HepG2 (cell line): ENCODE measurements around the gene PAIP2.

Source experiments
- DMAP1 ChIP-seq: IDR thresholded peaks from 2 replicates; pipeline ENCODE4 v1.6.1; 2016
- GATAD2A ChIP-seq: IDR thresholded peaks from 2 replicates; pipeline ENCODE4 v1.6.1; 2016
- HDAC2 ChIP-seq: sonication (generic); formaldehyde crosslinking; IDR thresholded peaks from 2 replicates; pipeline ENCODE4 v1.4.0; 2020; ENCODE audit warnings: missing genetic modification reagents
- KDM3A ChIP-seq: IDR thresholded peaks from 2 replicates; pipeline ENCODE4 v1.6.1; 2018; ENCODE audit warnings: low read depth, missing compliant biosample characterization
- NCOA2 ChIP-seq: sonication (generic); formaldehyde crosslinking; IDR thresholded peaks from 2 replicates; pipeline ENCODE4 v1.8.0; 2022; ENCODE audit warnings: inconsistent platforms
- NFRKB ChIP-seq: fragments of 450-650 bp; IDR thresholded peaks from 2 replicates; pipeline ENCODE4 v1.6.1; 2017
- POLR2A ChIP-seq, 2 experiments: IDR thresholded peaks; 2 replicates each; pipeline ENCODE4 v1.6.1; 2011; ENCODE audit warnings: low read depth in 2 of 2, low read length in 2 of 2, mild to moderate bottlenecking in 1 of 2, moderate library complexity in 1 of 2; ENCODE audit not compliant: insufficient read depth in 1 of 2
- TBP ChIP-seq: sonication (generic); formaldehyde crosslinking; IDR thresholded peaks from 2 replicates; pipeline ENCODE4 v1.5.0; 2020; ENCODE audit warnings: missing genetic modification reagents
- ZNF891 ChIP-seq: sonication (generic); formaldehyde crosslinking; IDR thresholded peaks from 2 replicates; pipeline ENCODE4 v1.5.0; 2020; ENCODE audit warnings: mild to moderate bottlenecking, missing genetic modification reagents
- TF ChIP-seq, protein P1 (sequence below): sonication (generic); formaldehyde crosslinking; IDR thresholded peaks from 2 replicates; pipeline ENCODE4 v1.5.0; 2020; ENCODE audit warnings: mild to moderate bottlenecking, missing genetic modification reagents, moderate library complexity
- TF ChIP-seq, protein P2 (sequence below), 2 experiments: sonication (generic) in 1 of 2; formaldehyde crosslinking in 1 of 2; IDR thresholded peaks; 2 replicates each; pipeline versions ENCODE4 v1.5.1 to v1.6.1; 2011 to 2020; ENCODE audit warnings: borderline replicate concordance in 1 of 2, low read depth in 1 of 2, low read length in 1 of 2, mild to moderate bottlenecking in 1 of 2, missing genetic modification reagents in 1 of 2, moderate library complexity in 1 of 2
- TF ChIP-seq, protein P3 (sequence below): sonication (generic); formaldehyde crosslinking; IDR thresholded peaks from 2 replicates; pipeline ENCODE4 v1.4.0; 2020; ENCODE audit warnings: missing genetic modification reagents
- TF ChIP-seq, protein P4 (sequence below): sonication (generic); formaldehyde crosslinking; IDR thresholded peaks from 2 replicates; pipeline ENCODE4 v1.4.0; 2020; ENCODE audit warnings: mild to moderate bottlenecking, low read depth, missing genetic modification reagents

DNA sequence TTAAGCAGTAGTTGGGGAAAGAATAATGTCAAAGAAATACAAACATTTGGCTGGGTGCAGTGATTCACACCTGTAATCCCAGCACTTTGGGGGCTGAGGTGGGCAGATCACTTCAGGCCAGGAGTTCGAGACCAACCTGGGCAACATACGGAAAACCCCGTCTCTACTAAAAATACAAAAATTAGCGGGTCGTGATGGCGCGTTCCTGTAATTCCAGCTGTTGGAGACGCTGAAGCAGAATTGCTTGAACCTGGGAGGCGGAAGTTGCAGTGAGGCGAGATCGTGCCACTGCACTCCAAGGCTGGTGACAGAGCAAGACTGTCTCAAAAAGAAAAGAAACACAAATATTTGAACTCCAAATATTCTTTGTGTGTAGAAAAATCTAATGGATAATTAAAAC lies 43.4 kb upstream of the PAIP2 start:
- TF ChIP-seq HDAC2 (CRISPR knock-in tag) (no peak), GATAD2A (CRISPR knock-in tag) (no peak), NFRKB (no peak), TBP (CRISPR knock-in tag) (no peak), KDM3A (CRISPR knock-in tag) (no peak), NCOA2 (no peak), DMAP1 (CRISPR knock-in tag) (no peak), ZNF891 (CRISPR knock-in tag) (no peak), POLR2A (IDR thresholded peaks at IDR 0.05; ENCODE audit: insufficient read depth in 1 of 2, low read depth in 2 of 2, low read length in 2 of 2) (no peak)
- TF ChIP-seq, protein P1, sequence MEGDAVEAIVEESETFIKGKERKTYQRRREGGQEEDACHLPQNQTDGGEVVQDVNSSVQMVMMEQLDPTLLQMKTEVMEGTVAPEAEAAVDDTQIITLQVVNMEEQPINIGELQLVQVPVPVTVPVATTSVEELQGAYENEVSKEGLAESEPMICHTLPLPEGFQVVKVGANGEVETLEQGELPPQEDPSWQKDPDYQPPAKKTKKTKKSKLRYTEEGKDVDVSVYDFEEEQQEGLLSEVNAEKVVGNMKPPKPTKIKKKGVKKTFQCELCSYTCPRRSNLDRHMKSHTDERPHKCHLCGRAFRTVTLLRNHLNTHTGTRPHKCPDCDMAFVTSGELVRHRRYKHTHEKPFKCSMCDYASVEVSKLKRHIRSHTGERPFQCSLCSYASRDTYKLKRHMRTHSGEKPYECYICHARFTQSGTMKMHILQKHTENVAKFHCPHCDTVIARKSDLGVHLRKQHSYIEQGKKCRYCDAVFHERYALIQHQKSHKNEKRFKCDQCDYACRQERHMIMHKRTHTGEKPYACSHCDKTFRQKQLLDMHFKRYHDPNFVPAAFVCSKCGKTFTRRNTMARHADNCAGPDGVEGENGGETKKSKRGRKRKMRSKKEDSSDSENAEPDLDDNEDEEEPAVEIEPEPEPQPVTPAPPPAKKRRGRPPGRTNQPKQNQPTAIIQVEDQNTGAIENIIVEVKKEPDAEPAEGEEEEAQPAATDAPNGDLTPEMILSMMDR (CRISPR knock-in tag), result no peak
- TF ChIP-seq, protein P2, sequence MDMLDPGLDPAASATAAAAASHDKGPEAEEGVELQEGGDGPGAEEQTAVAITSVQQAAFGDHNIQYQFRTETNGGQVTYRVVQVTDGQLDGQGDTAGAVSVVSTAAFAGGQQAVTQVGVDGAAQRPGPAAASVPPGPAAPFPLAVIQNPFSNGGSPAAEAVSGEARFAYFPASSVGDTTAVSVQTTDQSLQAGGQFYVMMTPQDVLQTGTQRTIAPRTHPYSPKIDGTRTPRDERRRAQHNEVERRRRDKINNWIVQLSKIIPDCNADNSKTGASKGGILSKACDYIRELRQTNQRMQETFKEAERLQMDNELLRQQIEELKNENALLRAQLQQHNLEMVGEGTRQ (IDR thresholded peaks at IDR 0.05; ENCODE audit: low read depth, low read length), result no peak
- TF ChIP-seq, protein P2 (CRISPR knock-in tag; IDR thresholded peaks at IDR 0.05; ENCODE audit: borderline replicate concordance), result no peak
- TF ChIP-seq, protein P3, sequence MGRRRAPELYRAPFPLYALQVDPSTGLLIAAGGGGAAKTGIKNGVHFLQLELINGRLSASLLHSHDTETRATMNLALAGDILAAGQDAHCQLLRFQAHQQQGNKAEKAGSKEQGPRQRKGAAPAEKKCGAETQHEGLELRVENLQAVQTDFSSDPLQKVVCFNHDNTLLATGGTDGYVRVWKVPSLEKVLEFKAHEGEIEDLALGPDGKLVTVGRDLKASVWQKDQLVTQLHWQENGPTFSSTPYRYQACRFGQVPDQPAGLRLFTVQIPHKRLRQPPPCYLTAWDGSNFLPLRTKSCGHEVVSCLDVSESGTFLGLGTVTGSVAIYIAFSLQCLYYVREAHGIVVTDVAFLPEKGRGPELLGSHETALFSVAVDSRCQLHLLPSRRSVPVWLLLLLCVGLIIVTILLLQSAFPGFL (CRISPR knock-in tag), result no peak
- TF ChIP-seq, protein P4, sequence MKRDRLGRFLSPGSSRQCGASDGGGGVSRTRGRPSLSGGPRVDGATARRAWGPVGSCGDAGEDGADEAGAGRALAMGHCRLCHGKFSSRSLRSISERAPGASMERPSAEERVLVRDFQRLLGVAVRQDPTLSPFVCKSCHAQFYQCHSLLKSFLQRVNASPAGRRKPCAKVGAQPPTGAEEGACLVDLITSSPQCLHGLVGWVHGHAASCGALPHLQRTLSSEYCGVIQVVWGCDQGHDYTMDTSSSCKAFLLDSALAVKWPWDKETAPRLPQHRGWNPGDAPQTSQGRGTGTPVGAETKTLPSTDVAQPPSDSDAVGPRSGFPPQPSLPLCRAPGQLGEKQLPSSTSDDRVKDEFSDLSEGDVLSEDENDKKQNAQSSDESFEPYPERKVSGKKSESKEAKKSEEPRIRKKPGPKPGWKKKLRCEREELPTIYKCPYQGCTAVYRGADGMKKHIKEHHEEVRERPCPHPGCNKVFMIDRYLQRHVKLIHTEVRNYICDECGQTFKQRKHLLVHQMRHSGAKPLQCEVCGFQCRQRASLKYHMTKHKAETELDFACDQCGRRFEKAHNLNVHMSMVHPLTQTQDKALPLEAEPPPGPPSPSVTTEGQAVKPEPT (CRISPR knock-in tag), result no peak
